MCF 10A (cell line): Measurements from ENCODE around the gene ATG7. TPM values are rescaled to one million over a fixed set of nuclear protein-coding genes. Genes with fewer than 3 reads are reported as not detected.
"Not testable (repeated sequence)": the region's sequence is repeated elsewhere in the genome, so short reads cannot be mapped to it uniquely, and the experiment has no call there.

Experiments
- BruUV-seq: library from RNA; stranded (reverse); fragments of 400-500 nt; replicated peaks from 2 replicates; lab custom pipeline; 2021; lab: Mats Ljungman, UMichigan
- CTCF ChIA-PET: fragments of 300-600 bp; sonication (Branson Sonifier 250); formaldehyde crosslinking; extraction: SDS; loops from one replicate; lab custom pipeline; 2021; ENCODE audit warnings: antibody characterized with exemption, inconsistent platforms; lab: Yijun Ruan, JAX
- POLR2A ChIA-PET: fragments of 300-600, 350-650 bp; sonication (Branson Sonifier 250); formaldehyde crosslinking; extraction: SDS; loops from one replicate; lab custom pipeline; 2020; ENCODE audit warnings: antibody characterized with exemption, inconsistent platforms; lab: Yijun Ruan, JAX
- DNase-seq: peaks from one replicate; pipeline ENCODE4 v3.0.0-alpha.2; 2018; ENCODE audit not compliant: unreplicated experiment
- H3K27ac Mint-ChIP-seq: one replicate; pipeline ENCODE4 v1.8.0; 2022; ENCODE audit warnings: mild to moderate bottlenecking, low read depth, mixed read lengths; ENCODE audit not compliant: unreplicated experiment
- H3K27me3 Mint-ChIP-seq: one replicate; pipeline ENCODE4 v1.8.0; 2022; ENCODE audit warnings: mixed read lengths; ENCODE audit not compliant: insufficient read depth, unreplicated experiment
- H3K36me3 Mint-ChIP-seq: one replicate; pipeline ENCODE4 v1.8.0; 2022; ENCODE audit warnings: mild to moderate bottlenecking, moderate library complexity, mixed read lengths; ENCODE audit not compliant: insufficient read depth, unreplicated experiment
- H3K4me1 Mint-ChIP-seq: one replicate; pipeline ENCODE4 v1.8.0; 2022; ENCODE audit warnings: mixed read lengths; ENCODE audit not compliant: insufficient read depth, unreplicated experiment
- H3K4me3 Mint-ChIP-seq: one replicate; pipeline ENCODE4 v1.8.0; 2022; ENCODE audit warnings: mild to moderate bottlenecking, moderate library complexity, mixed read lengths; ENCODE audit not compliant: unreplicated experiment
- H3K9me3 Mint-ChIP-seq: one replicate; pipeline ENCODE4 v1.8.0; 2022; ENCODE audit warnings: mixed read lengths; ENCODE audit not compliant: unreplicated experiment
- CTCF ChIP-seq: fragments of 200-600 bp; IDR thresholded peaks from one replicate; pipeline ENCODE4 v1.8.0; 2022; ENCODE audit warnings: antibody characterized with exemption, mild to moderate bottlenecking; ENCODE audit not compliant: unreplicated experiment
- intact Hi-C: fragments of 100-400 bp; cut with micrococcal nuclease; formaldehyde crosslinking; loops from 2 replicates; pipeline ENCODE4 v1.14.1; 2022
- total RNA-seq: library from RNA; stranded (reverse); gene quantifications from 2 replicates; pipeline ENCODE4 v1.2.3, GENCODE V29; 2022

ATG7 gene
- total RNA-seq, 1 experiment from 2014 or later, result 54.0 TPM

DNA sequence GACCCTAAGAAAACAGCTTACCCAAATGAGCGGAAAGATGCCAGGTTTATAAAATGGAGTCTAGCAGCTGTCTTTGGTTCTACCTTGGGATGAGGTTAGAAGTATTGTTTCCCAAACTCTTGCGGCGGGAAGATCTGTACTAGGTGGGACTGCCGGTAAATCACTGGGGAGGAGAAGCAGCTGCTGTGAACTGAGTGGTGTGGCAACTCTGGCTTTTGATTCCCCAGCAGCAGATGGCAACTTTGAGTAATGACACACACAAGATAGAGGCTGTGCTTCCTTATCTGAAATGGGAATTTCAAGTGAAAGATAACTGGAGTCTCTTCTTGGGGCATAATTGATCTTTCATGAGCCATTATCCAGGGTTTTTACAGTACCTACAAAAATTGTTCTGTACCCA lies 184.9 kb downstream of the ATG7 start:
- H3K27me3 Mint-ChIP-seq, result no peaks in the 10 kb centered on the region
- H3K9me3 Mint-ChIP-seq, result no peaks in the 10 kb centered on the region
- DNase-seq, result no peak
- CTCF ChIA-PET, result no interaction called here
- no peak for TF ChIP-seq CTCF
- BruUV-seq, result no TSS peak
- H3K36me3 Mint-ChIP-seq, result no peaks in the 10 kb centered on the region
- POLR2A ChIA-PET, result no interaction called here
- H3K27ac Mint-ChIP-seq, result no peak overlapping the region
- intact Hi-C loops, result no loop called here
- H3K4me3 Mint-ChIP-seq, result no peak overlapping the region
- H3K4me1 Mint-ChIP-seq, result peaks cover 18% of the 10 kb centered on the region

GRCh38 chr3:11459186-11459824 lies 187.1 kb downstream of the ATG7 start:
- no TSS peak for BruUV-seq
- CTCF ChIA-PET, result interaction anchor here (0.9 kb wide), 1 partner anchor 80 kb away, joined by 5 read pairs; no protein-coding TSS in a partner anchor
- intact Hi-C loops, result no loop called here
- no peaks in the 10 kb centered on the region for H3K27me3 Mint-ChIP-seq
- H3K36me3 Mint-ChIP-seq, result peaks cover 5% of the 10 kb centered on the region
- no peak overlapping the region for H3K4me3 Mint-ChIP-seq
- H3K4me1 Mint-ChIP-seq, result peaks cover 9% of the 10 kb centered on the region
- no peak for TF ChIP-seq CTCF
- POLR2A ChIA-PET, result interaction anchor here (0.5 kb wide), 1 partner anchor 448 kb away, joined by 3 read pairs; no protein-coding TSS in a partner anchor
- no peak for DNase-seq
- no peaks in the 10 kb centered on the region for H3K9me3 Mint-ChIP-seq
- peak overlapping the region; percentile 16 for H3K27ac Mint-ChIP-seq

DNA sequence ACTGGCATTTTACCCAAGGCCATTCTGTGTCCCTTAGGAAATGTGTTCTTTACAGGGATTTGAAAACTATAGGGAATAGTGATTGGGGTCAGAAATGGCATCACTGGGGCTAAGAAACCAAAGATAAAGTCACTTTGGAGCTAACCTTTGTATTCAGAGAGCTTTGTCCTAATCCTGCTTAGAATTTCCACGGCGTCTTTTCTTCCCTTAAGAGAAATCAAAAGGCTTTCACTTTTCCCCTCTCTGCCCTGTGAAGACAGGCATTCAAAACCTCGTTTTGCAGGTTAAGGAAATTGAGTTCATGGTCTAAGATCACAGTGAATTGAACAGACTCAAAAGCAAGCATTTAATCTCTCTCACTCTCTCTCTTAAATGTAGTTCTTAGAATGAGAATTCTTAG lies 189.0 kb downstream of the ATG7 start:
- Mint-ChIP-seq H3K9me3 (no peaks in the 10 kb centered on the region), H3K27me3 (no peaks in the 10 kb centered on the region), H3K4me1 (peaks cover 9% of the 10 kb centered on the region), H3K36me3 (peaks cover 5% of the 10 kb centered on the region), H3K4me3 (no peak overlapping the region), H3K27ac (no peak overlapping the region)
- CTCF ChIA-PET, result no interaction called here
- DNase-seq, result no peak
- POLR2A ChIA-PET, result interaction anchor here (0.7 kb wide), 1 partner anchor 107 kb away, joined by 3 read pairs; no protein-coding TSS in a partner anchor
- no peak for TF ChIP-seq CTCF
- BruUV-seq, result no TSS peak
- intact Hi-C loops, result no loop called here

DNA sequence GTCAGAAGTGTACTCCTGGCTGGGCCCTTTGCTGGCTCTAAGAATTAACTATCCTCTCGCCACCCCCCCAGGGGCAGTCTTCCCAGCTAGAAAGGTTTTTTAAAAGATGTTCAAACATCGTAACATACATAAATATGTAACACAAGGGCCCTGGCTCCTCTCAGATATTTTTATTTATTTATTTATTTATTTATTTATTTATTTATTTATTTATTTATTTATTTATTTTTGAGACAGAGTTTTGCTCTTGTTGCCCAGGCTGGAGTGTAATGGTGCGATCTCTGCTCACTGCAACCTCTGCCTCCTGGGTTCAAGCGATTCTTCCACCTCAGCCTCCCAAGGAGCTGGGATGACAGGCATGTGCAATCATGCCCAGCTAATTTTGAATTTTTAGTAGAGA lies 190.5 kb downstream of the ATG7 start:
- not testable (repeated sequence) for H3K4me3 Mint-ChIP-seq
- CTCF ChIA-PET, result interaction anchor here (0.7 kb wide), 1 partner anchor 40 kb away, joined by 3 read pairs; no protein-coding TSS in a partner anchor
- POLR2A ChIA-PET, result interaction anchor here (0.7 kb wide), 1 partner anchor 8 kb away, joined by 3 read pairs; no protein-coding TSS in a partner anchor

More for the DNA sequence above, 190.5 kb downstream of the ATG7 start:
- H3K4me1 Mint-ChIP-seq, H3K9me3 Mint-ChIP-seq, H3K27ac Mint-ChIP-seq, H3K36me3 Mint-ChIP-seq, BruUV-seq, H3K27me3 Mint-ChIP-seq, DNase-seq, intact Hi-C loops: not testable (repeated sequence)
